DMS53 treated with DMSO at 0.1 percent for 48 hours (cell line): ENCODE measurements around the gene IL11.
A peak's percentile ranks its signal among the peaks of the same experiment; 100 is the strongest.

Experiments used
- DNase-seq: peaks from one replicate; lab custom pipeline; 2025; ENCODE audit not compliant: unreplicated experiment; lab: John Stamatoyannopoulos, UW

Gene IL11

DNA sequence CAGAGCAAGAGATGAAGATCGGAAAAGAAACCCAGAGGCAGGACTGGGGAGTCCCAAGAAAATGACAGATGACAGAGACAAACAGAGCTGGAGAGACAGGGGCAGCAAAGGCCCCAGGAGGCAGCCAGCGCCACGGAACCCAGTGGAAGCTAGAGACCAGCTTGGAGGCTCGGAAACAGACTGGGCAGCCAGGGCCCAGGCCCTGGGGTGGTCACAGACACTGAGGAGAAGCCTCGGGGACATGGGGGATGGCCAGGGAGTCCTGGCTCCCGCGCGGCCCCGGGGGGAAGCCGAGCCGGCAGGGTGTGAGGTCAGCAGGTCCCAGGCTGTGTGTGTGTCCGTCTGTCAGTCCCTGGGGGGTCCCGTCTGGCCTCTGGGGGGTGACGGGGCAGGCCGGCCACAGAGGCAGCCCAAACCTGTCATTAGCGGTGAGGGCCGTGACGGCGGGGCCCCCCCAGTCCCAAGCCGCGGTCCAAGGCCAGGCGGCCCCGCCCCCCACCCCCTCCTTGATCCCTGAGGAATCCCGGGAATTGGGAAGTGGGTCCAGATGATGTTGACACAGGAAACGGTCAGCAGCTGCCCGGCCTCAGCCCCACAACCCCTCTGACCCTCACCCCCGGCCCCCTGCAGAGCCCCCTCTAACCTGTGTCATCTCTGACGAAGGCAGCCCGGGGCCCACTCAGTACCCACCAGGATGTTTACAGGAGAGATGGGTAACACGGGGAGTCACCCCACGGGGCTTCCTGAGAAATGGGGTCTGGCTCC is 3.9 kb upstream of the IL11 start:
- no peak for DNase-seq

DNA sequence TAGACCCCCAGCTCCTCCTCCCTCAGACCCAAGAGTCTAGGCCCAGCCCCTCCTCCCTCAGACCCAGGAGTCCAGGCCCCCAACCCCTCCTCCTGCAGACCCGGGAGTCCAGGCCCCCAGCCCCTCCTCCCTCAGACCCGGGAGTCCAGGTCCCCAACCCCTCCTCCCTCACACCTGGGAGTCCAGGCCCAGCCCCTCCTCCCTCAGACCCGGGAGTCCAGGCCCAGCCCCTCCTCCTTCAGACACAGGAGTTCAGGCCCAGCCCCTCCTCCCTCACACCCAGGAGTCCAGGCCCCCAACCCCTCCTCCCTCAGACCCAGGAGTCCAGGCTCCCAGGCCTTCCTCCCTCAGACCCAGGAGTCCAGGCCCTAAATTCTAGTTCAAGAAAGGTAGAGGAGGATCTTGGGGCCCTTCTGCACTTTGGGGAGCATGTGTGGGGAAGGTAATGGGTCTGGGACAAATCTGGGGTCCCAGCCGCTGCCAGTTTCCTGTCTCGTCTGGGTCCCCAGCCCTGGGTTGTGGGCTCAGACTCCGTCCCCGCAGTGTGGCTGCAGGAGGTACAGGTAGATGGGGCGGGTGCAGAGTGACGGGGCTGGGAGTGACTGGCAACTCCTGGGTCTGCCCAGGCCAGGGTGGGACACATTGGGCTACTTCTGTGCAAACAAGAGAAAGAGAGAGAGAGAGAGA is 3.2 kb upstream of the IL11 start:
- DNase-seq, result no peak

DNA sequence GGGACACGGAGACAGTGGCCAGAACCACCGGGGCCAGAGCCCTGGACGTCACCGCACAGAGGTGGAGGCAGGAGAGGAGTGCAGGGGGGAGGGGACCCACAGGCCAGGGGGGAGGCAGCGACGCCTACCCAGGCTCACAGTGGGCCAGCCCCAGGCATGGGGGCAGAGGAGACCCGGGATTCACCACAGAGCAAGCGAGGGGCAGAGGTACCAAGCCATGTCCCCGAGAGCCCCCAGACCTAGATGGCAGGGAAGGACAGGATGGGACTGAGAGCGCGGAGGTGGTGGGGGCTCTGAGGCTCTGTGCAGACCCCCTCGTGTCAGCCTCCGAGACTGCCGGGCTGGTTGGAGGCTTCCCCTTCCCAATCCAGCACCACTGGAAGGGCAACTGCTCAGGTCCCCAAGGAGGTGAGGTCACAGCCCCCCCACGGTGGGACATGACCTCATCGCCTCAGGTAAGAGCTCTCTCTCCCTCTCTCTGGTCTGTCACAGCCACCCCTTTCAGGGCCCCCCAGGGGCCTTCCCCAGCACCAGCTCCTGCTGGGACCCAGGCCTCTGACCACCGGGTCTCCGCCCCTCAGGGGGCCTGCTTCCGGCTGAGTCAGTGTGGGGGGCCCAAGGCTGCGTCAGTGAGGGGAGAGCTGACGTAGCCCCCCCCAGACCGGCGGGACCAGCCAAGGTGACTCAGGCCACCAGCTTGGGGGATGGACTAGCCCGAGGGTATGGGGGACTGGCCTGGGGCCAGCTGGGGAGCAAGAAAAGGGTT is 2.2 kb upstream of the IL11 start:
- no peak for DNase-seq

DNA sequence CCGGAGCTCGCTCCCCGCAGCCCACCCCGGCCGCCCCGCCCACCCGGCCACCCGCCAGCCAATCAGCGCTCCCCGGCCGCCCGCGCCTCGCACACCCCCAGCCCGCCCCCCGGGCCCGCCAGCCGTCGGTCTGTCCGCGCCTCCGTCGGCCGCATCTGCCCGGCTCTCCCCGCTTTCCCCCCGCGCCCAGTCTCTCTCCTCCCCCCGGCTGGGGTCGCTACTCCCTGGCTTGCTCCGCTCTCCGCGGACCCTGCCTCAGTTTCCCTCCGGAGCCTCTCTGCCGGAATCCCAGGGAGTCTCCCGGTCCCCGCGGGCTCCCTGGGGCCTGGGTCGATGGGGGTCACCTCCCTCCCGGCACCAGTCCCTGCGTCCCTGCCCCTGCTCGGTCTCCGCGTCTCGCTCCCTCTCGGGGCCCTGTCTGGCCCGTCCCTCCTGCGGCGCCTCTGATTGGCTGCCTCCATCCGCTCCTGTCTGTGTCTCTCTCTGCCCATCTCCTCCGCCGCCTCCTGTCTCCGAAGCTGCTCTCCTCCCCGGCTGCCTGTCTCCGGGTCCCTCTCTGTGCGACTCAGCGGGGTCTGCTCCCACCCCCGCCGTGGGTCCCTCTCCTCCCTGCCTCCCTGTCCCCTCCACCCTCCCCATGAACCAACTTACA is 484 bp downstream of the IL11 start:
- peak; percentile 44 for DNase-seq

DNA sequence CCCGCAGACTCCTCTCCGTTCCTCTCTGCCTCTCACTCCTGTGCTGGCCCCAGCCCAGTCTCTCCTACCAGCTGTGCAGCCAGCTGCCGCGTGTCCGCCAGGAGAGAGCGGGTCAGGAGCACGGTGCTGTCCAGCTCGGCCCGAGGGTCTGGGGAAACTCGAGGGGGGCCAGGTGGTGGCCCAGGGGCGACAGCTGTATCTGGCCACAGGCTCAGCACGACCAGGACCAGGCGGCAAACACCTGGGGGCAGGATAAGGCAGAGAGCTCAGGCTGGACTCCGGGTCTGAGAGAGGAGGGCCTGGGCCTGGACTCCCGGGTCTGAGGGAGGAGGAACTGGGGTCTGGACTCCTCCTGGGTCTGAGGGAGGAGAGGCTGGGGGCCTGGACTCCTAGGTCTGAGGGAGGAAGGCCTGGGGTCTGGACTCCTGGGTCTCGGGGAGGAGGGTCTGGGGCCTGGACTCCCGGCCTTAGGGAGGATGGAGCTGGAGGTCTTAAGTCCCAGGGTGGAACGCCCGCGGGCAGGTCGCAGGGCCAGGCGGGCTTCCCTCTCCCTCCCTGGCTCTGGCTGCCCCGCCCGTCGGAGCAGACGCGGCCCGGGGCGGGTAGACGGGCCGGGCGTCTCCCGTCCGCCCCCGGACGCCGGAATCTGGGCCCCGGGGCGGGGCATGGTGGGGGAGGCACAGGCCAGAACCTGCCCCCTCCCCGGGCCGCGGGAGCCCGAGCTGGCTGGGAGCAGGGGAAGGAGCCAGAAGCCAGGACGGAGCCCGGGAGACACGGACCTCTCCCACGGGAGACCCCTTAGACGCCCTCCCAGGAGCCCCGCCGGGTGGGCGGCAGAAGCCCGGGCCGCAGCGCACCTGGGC is 1.3 kb downstream of the IL11 start:
- peak; percentile 10 for DNase-seq

DNA sequence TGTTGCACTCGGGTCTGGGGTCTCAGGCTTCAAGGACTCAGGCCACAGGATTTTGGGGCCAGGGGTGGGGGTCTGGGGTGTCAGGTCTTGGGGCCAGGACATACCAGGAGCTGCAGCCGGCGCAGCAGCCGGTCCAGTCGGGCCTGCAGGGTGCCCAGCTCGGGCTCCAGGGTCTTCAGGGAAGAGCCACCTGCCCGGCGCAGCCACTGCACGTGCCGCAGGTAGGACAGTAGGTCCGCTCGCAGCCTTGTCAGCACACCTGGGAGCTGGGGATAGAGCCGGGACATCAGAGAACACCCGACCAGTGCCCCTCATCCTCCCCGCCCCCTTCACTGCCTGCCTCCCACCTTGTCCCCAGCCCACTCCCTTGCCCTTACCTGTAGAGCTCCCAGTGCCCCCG is 2.2 kb downstream of the IL11 start:
- no peak for DNase-seq

DNA sequence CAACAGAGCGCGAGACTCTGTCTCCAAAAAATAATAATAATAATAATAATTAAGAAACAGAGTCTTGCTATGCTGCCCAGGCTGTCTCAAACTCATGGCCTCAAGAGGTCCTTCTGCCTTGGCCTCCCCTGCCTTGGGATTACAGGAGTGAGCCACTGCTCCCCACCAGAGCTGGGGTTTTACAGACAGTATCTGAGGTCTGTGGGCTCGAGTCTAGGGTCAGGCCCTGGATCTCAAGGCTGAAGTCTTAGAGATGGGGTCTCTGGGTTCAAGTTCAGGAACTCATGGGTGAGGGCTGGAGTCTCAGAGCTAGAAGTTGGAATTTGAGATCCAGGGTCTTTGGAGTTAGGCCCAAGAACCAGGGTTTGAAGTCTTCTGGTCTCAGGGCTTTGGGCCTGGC is 3.5 kb downstream of the IL11 start:
- DNase-seq, result no peak

DNA sequence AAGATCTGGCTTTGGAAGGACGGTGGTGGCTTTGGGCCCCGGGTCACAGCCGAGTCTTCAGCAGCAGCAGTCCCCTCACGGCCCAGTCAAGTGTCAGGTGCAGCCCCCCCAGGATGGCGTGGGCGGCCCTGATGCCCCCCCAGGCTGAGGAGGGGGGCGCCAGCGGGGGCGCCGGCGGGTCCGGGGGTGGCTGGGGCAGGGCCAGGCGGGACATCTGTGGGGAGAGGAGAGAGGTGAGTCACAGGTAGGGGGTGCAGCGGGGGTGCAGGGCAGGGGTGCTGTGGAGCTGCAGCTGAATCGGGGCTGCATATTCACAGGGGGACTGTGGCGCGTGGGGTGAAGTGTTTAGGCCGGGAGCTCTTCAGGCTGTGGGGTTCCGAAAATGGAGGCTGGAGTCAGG is 4.3 kb downstream of the IL11 start:
- DNase-seq, result no peak

DNA sequence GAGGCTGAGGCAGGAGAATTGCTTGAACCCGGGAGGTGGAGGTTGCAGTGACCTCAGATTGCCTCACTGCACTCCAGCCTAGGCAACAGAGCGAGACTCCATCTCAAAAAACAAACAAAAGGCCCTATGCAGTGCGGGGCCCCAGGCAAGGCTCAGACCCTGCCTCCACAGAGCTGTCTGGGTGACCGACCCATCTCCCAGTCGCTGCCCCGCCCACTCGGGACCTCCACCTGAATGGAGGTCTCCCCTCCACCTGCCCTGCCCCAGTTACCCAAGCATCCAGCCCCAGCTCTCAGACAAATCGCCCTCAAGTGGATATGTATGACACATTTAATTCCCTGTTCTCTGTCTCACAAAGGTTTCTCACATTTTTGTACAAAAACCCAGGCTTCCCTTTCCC is 5.0 kb downstream of the IL11 start:
- DNase-seq, result no peak

DNA sequence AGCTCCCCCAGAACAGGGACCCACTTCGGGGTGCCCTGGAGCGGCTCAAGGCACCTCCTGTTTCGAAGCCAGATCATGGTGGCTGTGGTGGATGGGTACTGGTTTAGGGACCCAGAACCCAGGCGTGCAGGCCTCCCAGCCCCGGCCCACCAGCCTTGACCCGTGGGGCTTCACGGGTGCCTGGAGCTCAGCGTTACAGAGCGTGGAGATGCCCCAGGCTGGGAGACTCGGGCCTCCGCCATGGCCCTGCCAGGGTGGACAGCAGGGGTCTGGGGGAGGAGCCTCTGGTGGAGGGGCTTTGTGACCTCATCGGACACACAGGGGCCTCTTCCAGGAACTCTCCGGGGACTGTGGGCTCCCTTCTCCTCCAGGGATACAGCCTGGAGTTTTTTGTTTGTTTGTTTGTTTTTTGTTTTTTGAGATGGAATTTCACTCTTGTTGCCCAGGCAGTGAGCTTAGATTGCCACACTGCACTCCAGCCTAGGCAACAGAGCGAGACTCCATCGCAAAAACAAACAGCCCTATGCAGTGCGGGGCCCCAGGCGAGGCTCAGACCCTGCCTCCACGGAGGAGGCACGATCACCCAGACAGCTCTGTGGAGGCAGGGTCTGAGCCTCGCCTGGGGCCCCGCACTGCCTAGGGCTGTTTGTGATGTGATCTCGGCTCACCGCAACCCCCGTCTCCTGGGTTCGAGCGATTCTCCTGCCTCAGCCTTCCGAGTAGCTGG is 7.1 kb downstream of the IL11 start, which contains the start of gene GARIN5B:
GARIN5B (minus strand) TSS at position 271 of the 727 bp plus-strand sequence; CDS start at position 77, 194 bp downstream.
- DNase-seq, result no peak

DNA sequence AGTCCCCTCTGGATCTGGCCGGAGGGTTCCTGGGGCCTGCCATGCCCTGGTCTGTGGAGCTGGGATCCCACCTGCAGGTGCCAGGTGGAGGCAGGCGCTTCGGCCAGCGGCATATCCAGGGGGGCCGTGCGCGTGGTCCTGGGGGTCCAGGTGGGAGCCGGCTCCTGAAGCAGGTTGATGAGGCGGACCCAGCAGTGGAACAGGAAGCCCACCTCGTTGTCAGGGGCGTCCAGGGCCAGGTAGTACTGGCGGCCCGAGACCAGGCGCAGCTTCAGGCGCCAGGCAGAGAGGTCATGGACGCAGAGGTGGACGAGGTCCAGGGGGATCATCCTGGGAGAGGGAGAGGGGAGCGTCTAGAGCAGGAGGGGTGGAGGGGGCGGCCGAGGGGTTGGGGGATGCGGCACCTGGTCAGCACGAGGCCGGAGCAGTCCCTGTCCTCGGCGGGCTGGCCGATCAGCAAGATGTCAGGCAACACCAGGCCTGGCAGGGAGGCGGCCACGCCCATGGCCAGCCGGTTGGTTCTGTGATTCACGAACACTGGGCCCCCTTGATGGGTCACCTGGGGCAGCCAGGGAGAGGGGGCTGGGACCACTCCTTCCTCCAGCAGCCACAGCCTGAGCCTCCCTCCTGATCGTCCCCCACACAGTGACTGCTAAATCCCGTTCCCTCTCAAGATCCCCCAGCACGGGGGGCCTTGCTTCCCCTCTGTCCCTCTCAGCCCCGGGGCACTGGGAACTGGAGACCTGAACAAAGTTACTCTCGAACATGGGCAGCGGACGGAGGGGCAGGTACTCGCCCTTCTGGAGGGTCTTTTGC is 7.9 kb downstream of the IL11 start:
- DNase-seq, result no peak

DNA sequence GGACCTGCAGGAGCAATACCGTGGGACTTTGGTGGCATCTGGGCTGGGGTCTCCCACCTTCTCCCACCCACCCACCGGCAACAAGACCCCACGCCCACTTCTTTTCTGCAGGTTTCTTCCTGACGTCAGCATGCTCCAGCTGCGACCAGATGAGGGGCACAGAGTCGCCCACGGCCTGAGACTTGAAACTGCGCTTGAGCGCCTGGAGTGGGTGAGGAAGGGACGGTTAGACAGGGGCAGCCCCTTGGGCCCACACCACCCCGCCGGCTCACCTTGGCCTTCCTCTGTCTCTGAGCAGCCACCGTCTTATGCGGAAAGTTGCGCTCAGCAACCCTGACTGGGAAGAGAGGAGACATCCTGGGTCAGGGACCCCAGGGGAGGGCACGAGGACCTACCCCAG is 9.4 kb downstream of the IL11 start:
- no peak for DNase-seq

DNA sequence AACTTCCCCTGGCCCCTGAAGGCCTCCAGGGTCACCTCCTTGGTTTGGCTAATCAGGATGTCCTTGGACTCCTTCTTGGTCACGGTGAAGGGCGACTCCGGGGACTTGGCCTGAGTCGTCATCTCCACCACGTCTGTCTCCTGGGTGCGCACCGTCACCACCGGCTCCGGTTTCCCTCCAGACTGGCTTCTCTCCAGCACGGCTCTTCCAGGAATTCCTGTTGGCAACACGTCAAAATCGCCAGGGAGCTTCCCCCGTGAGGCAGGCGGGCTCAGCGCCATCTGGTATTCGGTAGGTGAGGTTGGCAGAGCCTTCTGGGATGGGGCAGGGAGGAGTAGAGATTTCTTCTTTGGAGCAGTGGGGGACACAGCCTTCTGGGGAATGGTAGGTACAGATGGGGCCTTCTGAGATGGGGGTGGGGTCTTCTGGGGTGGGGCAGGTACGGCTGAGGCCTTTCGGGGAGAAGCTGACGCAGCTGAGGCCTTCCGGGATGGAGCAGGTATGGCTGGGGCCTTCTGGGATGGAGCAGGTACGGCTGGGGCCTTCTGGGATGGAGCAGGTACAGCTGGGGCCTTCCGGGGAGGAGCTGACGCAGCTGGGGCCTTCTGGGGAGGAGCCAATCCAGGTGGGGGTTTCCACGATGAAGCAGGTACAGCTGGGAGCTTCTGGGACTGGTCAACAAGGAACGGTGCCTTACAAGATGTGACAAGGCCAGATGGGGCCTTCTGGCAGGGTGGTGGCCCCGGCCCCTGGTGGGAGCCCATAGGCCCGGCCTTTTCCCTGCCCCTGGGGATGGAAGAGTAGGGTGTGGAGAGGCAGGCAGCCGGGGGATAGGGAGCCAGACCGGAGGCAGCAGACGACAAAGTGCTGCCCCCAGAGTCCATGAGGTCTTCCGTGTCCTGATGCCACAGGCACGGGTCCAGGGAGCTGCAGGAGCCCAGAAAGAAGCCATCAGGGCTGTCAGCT is 11.0 kb downstream of the IL11 start:
- DNase-seq, result no peak

DNA sequence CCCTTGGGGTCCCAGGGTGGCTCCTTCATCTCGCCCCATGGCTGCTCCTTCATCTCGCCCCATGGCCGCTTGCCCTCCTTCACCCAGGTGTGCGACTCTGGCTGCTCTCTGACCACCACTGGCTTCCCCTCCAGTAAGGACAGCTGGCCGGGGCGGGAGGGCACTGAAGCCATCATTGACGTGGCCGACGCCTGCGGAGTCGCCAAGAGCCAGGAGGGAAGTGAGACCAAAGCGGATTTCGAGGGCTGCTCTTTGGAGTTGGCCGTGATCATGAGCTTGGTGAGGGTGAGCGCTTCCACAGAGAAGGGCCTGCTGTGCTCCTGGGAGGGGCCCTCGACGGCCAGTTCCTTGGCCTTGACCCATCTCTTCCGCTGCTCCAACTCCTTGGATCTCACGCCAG is 11.8 kb downstream of the IL11 start:
- DNase-seq, result no peak

DNA sequence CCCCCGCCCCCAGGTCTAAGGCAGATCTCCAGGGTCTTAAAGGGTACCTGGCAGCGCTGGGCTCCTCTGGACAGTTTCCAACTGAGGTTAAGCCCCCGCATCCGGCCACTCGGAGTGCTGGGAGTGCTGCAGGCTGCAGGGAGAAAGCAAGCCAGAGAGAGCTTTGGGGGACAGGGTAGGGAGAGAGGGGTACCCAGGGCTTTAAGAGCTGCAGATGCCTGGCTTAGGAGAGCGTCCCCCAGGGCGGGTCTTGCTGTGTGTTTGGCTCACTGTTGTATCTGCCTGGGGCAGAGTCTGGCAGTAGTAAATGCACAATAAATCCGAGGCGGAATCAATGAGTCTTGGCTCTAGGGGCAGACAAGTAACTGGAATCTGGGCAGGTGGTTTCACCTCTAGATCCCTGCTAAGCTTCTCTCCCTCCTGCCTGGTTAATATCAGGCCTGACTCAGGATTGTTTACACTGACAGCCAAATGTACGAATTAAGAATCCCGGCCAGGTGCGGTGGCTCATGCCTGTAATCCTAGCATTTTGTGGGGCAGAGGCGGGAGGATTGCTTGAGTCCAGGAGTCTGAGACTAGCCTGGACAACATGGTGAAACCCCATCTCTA is 14.9 kb downstream of the IL11 start:
- no peak for DNase-seq

DNA sequence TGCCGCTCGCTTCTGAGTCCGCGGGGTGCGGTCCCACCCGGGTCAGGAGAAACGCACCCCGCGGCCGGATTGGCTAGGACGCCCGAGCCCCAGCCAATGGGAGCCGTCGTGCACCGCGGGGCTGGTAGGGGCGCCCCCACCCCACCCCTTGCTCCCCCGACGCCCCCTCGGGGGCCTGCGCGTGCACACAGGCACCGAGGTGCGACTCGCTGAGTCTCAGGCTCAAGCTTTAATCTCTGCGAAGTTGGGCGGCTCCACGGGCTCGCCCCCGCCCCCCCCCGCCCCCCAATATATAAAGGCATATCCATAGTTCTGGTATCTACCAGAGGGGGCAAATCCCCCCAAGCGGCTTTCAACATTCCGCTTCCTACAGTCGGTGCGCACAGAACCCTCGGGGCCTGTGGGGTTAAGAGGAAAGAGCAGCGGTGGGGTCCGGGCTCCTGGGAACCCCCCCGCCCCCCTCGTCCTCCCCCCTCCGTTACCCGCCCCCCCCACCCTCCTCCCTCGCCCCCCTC is 15.5 kb downstream of the IL11 start, which contains the start of gene COX6B2:
COX6B2 (minus strand) TSS at position 22 of the 515 bp plus-strand sequence. CDS start 198 bp downstream, outside the sequence.
- no peak for DNase-seq
